Keratinocyte (primary cell): ENCODE data around the gene MBTPS2. TPM values are rescaled to one million over a fixed set of nuclear protein-coding genes. Genes with fewer than 3 reads are reported as not detected.

Source experiments
- DNase-seq: peaks from one replicate; pipeline ENCODE4 v3.0.0-alpha.2; 2011; ENCODE audit warnings: low read depth, missing footprints, low spot score
- FAIRE-seq: peaks from 2 replicates; lab custom pipeline; 2011; peaks lifted over from hg19 to GRCh38; lab: Jason Lieb, UNC
- H2AFZ ChIP-seq: 2 replicates; pipeline ENCODE4 v1.6.0; 2012; ENCODE audit warnings: low read length, control low read depth, inconsistent platforms; ENCODE audit not compliant: control insufficient read depth
- H3K27ac ChIP-seq: 2 replicates; pipeline ENCODE4 v1.5.1; 2011; ENCODE audit warnings: low read length; ENCODE audit not compliant: control insufficient read depth, insufficient read depth
- H3K27me3 ChIP-seq: 3 replicates; pipeline ENCODE4 v1.6.0; 2011; ENCODE audit warnings: low read length; ENCODE audit not compliant: control insufficient read depth, insufficient read depth; ENCODE audit errors: extremely low read depth
- H3K36me3 ChIP-seq, 2 experiments: 2 replicates in 1 of 2; 3 replicates in 1 of 2; pipeline ENCODE4 v1.5.1; 2011; ENCODE audit warnings: low read length in 2 of 2, mild to moderate bottlenecking in 1 of 2; ENCODE audit not compliant: control insufficient read depth in 2 of 2, insufficient read depth in 2 of 2; ENCODE audit errors: extremely low read depth in 1 of 2
- H3K4me1 ChIP-seq: 3 replicates; pipeline ENCODE4 v1.5.1; 2011; ENCODE audit warnings: low read length; ENCODE audit not compliant: control insufficient read depth, insufficient read depth; ENCODE audit errors: extremely low read depth
- H3K4me2 ChIP-seq: 3 replicates; pipeline ENCODE4 v1.6.0; 2011; ENCODE audit warnings: low read depth, low read length; ENCODE audit not compliant: control insufficient read depth, insufficient read depth; ENCODE audit errors: extremely low read depth
- H3K4me3 ChIP-seq, 3 experiments: fragments of 200-600 bp in 1 of 3; sonication (generic) in 1 of 3; 2 replicates in 2 of 3; 3 replicates in 1 of 3; pipeline ENCODE4 v1.5.1; 2011 to 2016; ENCODE audit warnings: low read length in 3 of 3, mild to moderate bottlenecking in 3 of 3, control low read depth in 2 of 3, inconsistent platforms in 1 of 3, low read depth in 1 of 3, mixed read lengths in 1 of 3, mixed run types in 1 of 3, moderate library complexity in 1 of 3; ENCODE audit not compliant: control insufficient read depth in 2 of 3, insufficient read depth in 2 of 3; ENCODE audit errors: extremely low read depth in 1 of 3
- H3K79me2 ChIP-seq: 2 replicates; pipeline ENCODE4 v1.6.0; 2012; ENCODE audit warnings: low read length; ENCODE audit not compliant: control insufficient read depth, insufficient read depth
- H3K9ac ChIP-seq: 3 replicates; pipeline ENCODE4 v1.6.0; 2011; ENCODE audit warnings: low read length; ENCODE audit not compliant: control insufficient read depth, insufficient read depth; ENCODE audit errors: extremely low read depth
- H3K9me1 ChIP-seq: 3 replicates; pipeline ENCODE4 v1.6.0; 2011; ENCODE audit warnings: low read length; ENCODE audit not compliant: control insufficient read depth, insufficient read depth; ENCODE audit errors: extremely low read depth
- H3K9me3 ChIP-seq: 2 replicates; pipeline ENCODE4 v1.5.1; 2012; ENCODE audit warnings: low read depth, low read length; ENCODE audit not compliant: control insufficient read depth
- H4K20me1 ChIP-seq: 3 replicates; pipeline ENCODE4 v1.6.0; 2011; ENCODE audit warnings: low read length; ENCODE audit not compliant: control insufficient read depth, insufficient read depth; ENCODE audit errors: extremely low read depth
- CTCF ChIP-seq, 3 experiments: IDR thresholded peaks in 1 of 3; conservative IDR thresholded peaks in 1 of 3; optimal IDR thresholded peaks in 1 of 3; 2 replicates in 2 of 3; 3 replicates in 1 of 3; pipeline versions ENCODE3 to v1.5.1; 2011; ENCODE audit warnings: low read length in 3 of 3, mild to moderate bottlenecking in 3 of 3, moderate library complexity in 2 of 3, control low read depth in 1 of 3, inconsistent platforms in 1 of 3; ENCODE audit not compliant: insufficient read depth in 2 of 3; ENCODE audit errors: extremely low read depth in 1 of 3
- EZH2 ChIP-seq: IDR thresholded peaks from one replicate; pipeline ENCODE4 v1.6.1; 2012; ENCODE audit warnings: inconsistent platforms, mild to moderate bottlenecking, low read length, moderate library complexity
- dilution Hi-C: fragments of 300-500 bp; cut with MboI; formaldehyde crosslinking; loops from one replicate; pipeline ENCODE4 v1.7.0; 2020; ENCODE audit warnings: low sequenced_read_pairs; ENCODE audit not compliant: extremely low pct_ligation_motif_present
- polyA plus RNA-seq, 5 experiments: library from polyadenylated mRNA; depleted of rRNA in 3 of 5; stranded (reverse) in 3 of 5; stranded (forward) in 1 of 5; unstranded in 1 of 5; fragments of >200 nt; gene quantifications; 1 replicate in 1 of 5; 2 replicates in 3 of 5; 3 replicates in 1 of 5; pipeline versions ENCODE4 v1.2.1 to v1.2.3, GENCODE V29; 2011 to 2012; ENCODE audit warnings: missing spikeins in 2 of 5, low read depth in 1 of 5, low replicate concordance in 1 of 5

Gene MBTPS2
- polyA plus RNA-seq, 1 donor (not counting 4 experiments of a cell fraction or from before 2014, with no cell fraction given) = 15.7 TPM

GRCh38 chrX:21843179-21843578 lies 3.8 kb downstream of the MBTPS2 start:
- no peak overlapping the region for H3K4me2 ChIP-seq
- no peaks in the 10 kb centered on the region for H3K36me3 ChIP-seq
- H4K20me1 ChIP-seq = no peaks in the 10 kb centered on the region
- FAIRE-seq (no peak), DNase-seq (no peak)
- H3K27me3 ChIP-seq = no peaks in the 10 kb centered on the region
- H3K9ac ChIP-seq = no peak overlapping the region
- no peak overlapping the region for H3K27ac ChIP-seq
- H3K9me1 ChIP-seq = no peaks in the 10 kb centered on the region
- H3K9me3 ChIP-seq = no peaks in the 10 kb centered on the region
- H3K79me2 ChIP-seq = peaks cover 11% of the 10 kb centered on the region
- H3K4me3 ChIP-seq = no peak overlapping the region
- TF ChIP-seq EZH2 (no peak), CTCF (optimal IDR thresholded peaks at IDR 0.05 in 1 of 3, IDR thresholded peaks at IDR 0.05 in 1 of 3, conservative IDR thresholded peaks at IDR 0.05 in 1 of 3; ENCODE audit: extremely low read depth in 1 of 3, insufficient read depth in 2 of 3, low read length in 3 of 3) (no peak)
- dilution Hi-C loops = no loop called here
- H2AFZ ChIP-seq = no peak overlapping the region
- peaks cover 3% of the 10 kb centered on the region for H3K4me1 ChIP-seq

DNA sequence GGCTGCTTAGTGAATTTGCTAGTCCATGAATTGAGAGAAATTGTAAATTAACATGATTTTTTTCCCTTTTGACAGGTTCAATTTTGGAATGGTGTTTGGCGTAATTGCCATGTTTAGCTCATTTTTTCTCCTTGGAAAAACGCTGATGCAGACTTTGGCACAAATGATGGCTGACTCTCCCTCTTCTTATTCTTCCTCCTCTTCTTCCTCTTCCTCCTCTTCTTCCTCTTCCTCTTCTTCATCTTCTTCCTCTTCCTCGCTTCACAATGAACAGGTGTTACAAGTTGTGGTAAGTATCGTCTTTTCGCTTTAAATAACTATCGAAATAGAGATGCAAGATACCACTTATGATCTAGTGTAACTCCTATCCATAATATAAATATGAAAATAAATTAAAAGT lies 5.7 kb downstream of the MBTPS2 start:
- no peak overlapping the region for H3K4me3 ChIP-seq
- H3K36me3 ChIP-seq = no peaks in the 10 kb centered on the region
- H3K79me2 ChIP-seq = peaks cover 5% of the 10 kb centered on the region
- no peak for TF ChIP-seq EZH2
- no peak for TF ChIP-seq CTCF (optimal IDR thresholded peaks at IDR 0.05 in 1 of 3, IDR thresholded peaks at IDR 0.05 in 1 of 3, conservative IDR thresholded peaks at IDR 0.05 in 1 of 3; ENCODE audit: extremely low read depth in 1 of 3, insufficient read depth in 2 of 3, low read length in 3 of 3)
- no peak overlapping the region for H2AFZ ChIP-seq
- no peaks in the 10 kb centered on the region for H3K27me3 ChIP-seq
- no peaks in the 10 kb centered on the region for H3K9me1 ChIP-seq
- no peaks in the 10 kb centered on the region for H4K20me1 ChIP-seq
- H3K4me1 ChIP-seq = peaks cover 3% of the 10 kb centered on the region
- no peak overlapping the region for H3K4me2 ChIP-seq
- DNase-seq = no peak
- no peaks in the 10 kb centered on the region for H3K9me3 ChIP-seq
- dilution Hi-C loops = no loop called here
- no peak overlapping the region for H3K9ac ChIP-seq
- no peak overlapping the region for H3K27ac ChIP-seq
- no peak for FAIRE-seq
